HG03342 (cell line): ENCODE data around the gene KRT76.

Experiments
- ATAC-seq: cut with Tn5 transposase; IDR thresholded peaks from one replicate; pipeline ENCODE4 v1.9.1; 2021; ENCODE audit warnings: mild to moderate bottlenecking, moderate library complexity; ENCODE audit not compliant: unreplicated experiment

KRT76 gene

DNA sequence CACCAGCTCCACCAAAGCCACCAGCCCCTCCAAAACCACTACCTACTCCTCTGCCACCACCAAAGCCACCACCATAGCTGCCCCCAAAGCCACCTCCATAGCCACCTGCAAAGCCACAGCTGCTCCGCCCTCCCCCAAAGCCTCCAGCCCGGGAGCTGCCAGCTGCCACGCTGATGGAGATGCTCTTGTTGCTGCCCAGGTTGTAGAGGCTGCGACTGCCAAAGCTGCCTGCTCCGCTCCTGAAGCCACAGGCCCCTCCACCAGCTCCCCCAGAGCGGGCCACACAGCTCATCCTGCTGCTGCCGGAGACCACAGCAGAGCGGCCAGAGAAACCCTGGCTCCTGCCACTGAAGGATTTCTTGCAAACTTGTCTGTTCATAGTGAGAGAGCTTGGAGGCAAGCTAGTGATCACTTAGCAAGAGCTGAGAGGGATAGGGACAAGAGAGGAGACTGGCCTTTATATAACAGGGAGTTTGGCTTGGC lies at the start of gene KRT76:
KRT76 (minus strand) TSS at position 433 of the 483 bp plus-strand sequence; CDS start at position 379, 54 bp downstream.
- no peak for ATAC-seq

DNA sequence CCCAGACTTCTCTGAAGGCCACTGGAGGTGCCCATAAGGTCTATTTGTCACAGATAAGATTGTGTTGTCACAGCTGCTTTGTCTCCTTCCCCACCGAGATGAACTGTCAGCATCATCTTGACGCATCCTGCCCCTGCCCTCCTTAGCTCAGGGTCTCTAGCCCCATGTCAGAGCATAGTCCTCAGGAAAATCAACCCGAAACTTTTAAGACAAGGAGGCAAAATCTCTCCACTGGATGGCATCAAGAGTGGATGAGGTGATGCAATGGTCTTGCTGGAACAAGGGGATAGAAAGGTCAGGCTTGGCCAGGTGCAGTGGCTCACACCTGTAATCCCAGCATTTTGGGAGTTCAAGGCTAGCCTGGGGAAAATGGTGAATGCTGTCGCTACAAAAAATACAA lies 48.8 kb upstream of the KRT76 start:
- ATAC-seq: no peak

DNA sequence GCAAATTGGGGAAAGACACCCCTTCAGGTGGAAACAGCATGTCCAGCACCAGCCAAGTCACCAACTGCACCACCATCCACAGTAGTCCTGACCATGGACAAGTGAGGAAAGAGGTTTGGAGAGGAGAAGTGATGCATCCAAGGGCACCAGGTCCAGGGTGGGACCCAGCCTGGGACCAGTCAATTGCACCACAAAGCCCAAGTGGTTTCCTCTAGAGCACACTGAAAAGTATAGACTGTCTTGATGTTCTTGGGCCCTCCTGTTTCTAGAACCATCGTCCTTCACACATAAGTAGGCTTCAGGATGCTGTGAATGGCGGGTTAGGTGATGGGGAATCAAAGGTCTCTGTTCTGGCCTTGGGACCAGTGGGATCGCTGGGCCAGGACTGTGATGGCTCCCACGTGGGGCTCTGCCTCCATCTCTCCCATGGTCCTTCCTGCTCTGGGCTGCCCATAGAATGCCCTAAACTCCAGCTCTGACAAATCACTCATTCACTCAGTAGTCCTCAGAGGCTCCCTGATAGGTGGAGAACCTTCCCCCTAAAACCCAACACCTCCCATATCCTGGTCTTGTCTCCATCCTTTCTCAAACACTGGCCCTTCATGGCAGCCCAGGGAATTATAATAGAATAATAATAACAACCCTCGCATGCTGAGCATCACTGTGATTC lies 47.7 kb upstream of the KRT76 start:
- no peak for ATAC-seq

DNA sequence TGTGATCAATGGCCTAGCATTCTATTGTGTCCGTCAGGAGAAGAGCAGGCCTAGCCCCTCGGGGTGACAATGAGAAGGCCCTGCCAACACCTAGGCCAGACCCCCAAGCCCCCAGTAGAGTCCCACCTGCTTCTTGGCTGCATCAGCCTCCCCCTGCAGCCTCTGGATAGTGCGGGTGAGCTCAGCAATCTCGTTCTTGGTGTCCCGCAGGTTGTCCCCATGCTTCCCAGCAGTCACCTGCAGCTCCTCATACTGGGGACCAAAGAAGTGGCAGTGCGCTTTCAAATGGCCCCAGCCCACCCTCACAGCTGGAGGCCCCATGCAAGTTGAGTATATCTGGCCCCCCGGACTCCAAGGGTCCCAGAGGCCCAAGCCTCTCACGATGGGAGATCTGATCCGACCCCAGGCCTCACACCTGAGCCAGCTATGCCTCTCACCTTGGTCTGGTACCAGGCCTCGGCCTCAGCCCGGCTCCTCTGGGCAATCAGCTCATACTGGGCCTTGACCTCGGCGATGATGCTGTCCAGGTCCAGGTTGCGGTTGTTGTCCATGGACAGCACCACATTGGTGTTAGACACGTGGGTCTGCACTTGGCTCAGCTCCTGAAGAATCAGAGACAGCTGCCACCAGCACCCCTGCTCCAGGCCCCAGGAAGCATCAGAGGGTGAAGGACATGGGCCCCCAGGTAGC lies 46.8 kb upstream of the KRT76 start:
- ATAC-seq: no peak

DNA sequence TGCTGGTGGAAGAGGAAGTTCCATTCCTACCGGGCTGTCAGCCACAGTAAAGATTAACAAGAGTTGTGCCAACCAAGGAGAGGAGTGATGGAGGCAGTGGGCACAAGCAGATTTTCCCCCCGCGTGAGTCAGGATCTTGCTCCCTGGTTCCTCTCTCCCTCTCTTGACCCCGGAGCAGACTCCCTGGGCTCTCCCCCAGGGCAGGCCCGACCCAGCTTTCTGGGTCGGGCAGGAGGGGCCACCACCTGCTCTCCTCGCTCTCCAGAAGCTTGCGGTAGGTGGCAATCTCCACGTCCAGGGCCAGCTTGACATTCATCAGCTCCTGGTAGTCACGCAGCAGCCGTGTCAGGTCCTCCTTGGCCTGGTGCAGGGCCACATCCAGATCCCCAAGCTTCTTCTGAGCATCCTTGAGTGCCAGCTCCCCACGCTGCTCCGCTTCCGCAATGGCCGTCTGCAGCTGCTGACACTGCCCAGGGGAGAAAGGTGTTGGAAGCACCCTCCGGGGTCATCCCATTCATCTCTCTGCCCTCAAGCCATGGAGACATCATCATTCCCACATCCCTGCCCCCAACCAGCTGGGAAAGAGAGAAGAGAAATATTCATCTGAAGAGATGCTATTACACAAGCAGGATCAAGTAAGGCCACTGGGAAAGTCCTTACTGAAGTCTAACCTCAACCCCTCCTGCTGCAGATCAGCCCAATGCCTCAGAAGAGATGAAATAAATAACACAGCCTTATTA lies 45.8 kb upstream of the KRT76 start:
- ATAC-seq: no peak

DNA sequence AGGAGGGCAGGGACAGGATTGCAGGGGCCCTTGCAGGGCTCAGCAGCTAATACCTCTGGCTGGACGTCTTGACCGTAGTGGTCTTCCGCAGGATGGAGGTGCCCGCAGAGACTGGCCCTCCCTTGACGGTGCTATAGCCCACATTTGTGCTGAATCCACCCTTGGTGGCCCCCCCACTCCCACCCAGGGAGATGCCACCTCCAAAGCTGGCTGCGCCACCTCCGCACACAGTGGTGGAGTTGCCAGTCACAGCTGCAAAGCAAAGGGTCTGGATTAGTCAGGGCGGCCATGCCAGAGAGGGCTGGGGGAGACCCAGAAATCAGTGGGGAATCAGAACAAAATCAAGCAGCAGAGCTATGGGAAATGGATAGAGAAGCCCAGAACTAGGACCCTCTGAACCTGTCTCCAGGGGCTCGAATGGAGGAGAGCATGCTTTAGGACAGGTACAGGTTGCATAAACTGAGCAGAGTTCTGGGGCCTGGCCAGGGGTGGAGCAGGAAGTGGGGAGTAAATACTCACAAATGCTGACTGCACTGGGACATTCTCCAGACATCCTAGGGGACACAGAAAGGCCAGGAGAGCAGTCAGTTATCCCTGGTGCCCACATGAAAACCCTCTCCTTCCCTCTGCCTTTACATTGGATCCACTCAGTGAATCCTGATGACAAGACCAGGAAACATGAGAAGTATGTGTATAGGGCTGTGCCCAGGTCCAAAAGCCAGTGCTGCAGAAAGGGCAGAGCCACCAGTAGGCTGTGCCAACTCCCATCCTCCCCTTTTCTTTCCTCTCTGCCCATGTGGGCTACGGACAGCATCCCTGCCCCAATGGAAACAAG lies 44.9 kb upstream of the KRT76 start:
- ATAC-seq: no peak

DNA sequence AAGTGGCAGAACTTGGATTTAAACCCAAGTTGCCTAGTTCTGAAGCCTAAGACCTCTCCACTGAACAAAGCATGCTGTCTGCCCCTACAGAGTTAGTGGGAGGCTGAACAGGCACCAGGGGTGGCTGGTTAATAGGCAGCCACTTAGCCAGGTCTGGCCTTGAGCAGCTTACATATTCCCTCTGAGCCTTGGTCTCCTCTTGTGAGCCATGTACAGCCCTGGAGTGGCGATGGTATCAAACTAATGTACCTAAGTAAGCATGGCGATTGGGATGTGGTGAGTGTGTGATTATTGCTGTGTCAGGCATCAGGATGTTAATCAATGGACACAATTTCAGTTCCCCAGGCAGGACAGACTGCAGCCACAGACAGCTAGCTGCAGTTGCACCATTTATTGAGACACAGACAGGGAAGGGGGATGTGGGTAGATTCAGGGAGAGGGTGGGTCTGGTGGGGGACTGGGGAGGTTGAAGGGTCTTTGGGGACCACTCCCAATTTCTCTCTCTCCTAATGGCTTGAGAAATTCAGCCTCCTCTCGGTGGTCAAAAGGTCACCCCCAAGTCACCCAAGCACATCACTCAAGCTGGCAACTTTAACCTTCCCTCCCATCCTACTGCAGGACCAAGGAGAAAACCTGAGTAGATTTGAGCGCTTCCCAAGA lies 44.1 kb upstream of the KRT76 start:
- no peak for ATAC-seq

DNA sequence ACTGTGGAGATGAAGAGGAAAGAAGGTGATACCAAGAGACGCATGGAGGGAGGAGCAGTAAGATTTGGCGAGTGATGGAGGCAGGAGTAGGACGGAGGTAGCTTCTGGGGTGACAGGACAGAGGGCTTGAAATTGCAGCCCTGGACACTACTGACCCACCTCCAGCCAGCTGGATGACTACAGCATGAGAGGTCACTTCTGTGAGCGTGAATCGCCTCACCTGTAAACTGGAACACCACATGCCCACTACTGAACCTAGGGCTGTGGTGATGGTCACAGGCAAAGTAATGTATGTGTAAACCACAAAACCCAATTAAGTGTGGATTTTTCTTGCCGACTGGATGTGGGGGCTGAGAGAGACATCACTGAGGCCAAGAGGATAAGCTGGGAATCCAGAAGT lies 43.4 kb upstream of the KRT76 start:
- no peak for ATAC-seq

DNA sequence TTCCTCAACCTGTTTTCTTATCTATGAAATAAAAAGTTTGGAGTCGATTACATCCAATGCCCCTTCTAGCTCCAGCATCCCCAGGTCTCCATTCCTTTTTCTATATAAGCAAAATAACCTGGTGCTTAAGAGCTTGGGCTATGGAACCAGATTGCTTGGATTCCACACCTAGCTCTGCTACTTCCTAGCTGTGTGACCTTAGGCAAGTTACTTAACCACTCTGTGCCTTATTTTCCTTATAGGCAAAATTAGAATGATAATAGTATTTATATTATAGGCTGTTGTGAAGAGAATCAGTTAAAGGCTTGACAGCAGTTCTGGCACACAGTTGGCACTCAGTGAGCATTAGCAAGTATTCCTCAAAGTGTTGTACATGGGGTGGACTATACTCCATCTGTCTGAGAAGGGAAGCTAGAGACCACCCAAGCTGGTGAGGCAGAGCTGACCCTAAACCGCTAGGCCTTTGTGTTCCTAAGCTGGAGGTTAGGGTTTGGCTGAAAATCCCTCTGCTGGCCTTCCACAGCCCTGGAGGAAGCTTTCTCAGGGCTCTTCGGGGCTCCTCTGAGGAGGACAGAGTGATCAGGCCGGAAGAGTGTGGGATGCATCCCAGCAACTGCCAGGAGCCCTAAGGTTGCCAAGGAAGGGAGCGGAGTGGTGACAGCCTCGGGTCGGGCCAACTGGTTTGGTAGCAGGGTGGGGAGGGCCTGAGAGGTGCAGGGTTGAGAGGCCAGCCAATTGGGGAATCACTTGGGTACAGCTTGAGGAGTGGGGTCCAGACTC lies 42.8 kb upstream of the KRT76 start:
- no peak for ATAC-seq

DNA sequence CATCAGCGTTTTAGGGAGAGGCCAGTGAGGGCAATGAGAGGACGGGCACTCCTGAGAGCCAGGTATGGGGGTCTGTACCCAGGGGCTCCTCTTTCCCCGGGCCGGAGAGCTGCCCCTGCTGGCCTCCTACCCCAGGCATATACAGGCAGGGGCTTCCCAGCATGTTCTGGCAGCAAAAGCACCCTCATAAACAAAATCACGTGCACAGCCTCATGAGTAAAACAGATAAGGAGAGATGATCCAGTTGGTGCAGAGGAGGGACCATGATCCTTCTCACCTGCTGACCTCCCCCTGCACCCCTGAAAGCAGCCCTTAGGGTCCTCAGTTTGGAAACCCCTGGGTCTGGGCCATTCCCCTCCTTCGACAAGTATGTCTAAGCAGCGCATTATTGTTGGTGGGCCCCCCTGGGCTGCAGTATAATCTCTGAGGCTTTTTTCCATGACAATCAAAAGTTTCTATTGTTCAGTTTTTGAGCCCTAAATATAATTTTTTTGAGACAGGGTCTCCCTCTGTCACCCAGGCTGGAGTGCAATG lies 41.8 kb upstream of the KRT76 start:
- no peak for ATAC-seq

DNA sequence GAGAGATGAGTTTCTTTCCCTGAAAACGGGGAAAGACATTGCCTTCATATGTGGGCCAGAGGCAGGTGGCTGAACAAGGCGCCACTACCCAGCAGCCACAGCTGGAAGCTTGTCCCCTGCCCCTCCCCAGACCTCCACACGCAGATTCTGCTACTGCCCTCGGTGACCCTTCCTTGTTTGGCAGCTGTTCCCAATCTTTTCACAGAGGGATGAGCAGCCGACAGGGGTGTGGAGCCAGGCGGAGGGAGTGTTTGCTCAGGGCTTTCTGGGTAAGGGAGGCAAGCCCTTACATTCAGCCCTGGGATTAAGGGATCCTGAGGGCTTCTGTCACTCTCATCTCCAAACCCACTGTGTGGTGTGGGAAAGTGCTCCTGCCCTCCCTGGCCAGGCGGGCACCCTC lies 41.2 kb upstream of the KRT76 start:
- no peak for ATAC-seq

DNA sequence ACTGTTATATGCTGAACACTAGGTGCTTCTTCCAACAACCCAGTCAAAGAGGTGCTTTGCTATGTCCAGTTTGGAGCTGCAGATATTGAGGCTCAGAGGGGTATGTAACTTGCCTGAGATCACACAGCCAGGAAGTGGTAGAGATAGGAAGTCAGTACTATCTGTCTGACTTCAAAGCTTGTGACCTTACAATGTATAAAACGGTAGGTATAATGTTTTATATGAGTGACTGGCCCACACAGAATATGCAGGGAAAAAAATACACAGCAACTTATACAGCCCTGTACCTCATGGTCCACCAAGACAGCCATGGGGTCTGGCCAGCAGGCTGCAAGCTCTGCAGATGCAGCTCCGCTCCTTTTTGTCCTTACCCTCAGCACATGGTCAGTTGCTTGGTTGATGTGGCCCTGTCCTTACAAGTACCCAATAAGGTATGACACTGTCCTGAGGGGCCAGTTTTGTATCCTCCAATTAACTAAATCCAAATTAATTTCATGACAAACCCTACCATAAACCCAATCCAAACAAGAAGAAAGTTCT lies 40.6 kb upstream of the KRT76 start:
- no peak for ATAC-seq

DNA sequence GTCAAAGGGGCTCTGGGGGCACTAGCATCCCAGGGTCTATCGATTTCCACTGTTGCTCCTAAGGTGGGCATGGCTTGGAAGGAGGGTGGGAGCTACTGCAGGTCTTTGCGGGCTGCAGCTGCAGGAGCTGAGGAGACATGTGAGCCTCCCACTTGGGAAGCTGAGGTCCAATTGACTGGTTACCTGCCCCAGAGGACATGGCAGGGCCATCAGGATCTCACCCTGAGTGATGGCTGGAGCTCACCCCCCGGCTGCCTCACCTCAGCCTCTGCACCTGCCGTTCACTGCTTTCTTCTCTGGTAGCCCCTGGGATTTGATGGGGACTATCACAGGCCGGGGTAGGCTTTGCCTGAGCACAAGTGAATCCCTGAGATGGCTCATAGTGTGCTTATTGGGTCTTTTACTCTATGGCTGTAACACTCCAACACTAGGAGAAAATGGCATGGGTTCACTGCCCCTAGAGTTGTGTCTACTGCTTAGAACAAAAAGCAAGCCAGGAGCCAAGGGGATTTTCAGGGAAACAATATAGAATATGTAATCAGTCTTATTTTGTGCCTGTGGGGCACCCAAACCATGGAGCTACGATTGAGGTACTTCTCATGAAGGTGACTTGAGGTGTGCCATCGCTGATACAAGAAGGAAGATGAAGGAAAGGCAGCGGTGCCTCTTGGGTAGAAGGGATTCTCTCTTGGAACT lies 40.0 kb upstream of the KRT76 start:
- no peak for ATAC-seq

DNA sequence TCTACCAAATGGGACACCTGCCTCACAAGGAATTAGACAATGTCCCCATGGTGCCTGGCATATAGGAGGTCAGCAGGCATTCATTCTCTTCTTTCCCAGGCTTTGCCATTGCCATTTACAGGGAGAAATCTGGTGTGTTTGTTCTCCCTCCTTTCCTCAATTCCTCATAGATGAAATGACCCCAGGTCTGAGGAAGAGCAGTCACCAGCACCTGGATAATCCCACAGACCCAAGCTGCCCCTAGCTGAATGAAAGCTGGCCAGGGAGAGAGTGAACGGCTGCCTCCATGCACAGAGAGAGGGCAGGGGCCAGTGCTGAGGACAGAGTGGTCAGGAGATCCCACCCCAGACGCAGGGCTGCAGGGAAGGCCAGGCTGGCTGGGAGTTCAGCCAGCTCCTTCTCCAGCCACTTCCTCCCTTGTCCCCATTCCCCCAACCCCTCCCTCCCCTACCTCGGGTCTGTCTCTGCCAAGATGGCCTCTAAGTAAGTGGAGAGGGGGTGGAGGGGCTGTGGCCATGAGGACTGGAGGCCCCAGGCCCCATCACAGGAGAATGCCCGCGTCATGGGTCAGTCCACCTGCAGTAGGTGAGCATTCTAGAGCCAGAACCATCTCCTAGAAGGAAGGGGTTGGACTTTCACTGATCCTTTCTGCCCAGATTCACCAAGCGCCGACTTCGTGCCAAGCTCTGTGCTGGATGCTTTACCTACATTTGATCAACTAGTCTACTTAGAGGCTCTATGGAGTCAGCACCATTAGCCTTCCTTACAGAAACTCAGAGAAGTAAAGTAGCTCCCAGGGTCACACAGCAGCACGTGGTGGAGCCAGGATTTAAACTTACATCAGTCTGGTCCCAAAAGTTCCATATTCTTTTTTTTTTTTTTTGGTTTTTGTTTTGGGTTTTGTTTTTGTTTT lies 38.8 kb upstream of the KRT76 start:
- ATAC-seq: no peak

DNA sequence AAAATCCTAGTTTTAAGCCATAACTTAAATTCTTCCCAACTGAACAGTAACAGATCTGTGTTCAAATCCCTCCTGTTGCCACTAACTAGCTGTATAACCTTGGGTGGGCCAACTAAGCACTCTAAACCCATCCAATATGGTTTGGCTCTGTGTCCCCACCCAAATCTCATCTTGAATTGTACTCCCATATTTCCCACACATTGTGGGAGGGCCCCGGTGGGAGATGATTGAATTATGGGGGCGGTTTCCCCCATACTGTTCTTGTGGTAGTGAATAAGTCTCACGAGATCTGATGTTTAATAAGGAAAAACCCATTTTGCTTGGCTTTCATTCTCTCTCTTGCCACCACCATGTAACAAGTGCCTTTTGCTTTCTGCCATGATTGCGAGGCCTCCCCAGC lies 38.0 kb upstream of the KRT76 start:
- ATAC-seq: no peak

DNA sequence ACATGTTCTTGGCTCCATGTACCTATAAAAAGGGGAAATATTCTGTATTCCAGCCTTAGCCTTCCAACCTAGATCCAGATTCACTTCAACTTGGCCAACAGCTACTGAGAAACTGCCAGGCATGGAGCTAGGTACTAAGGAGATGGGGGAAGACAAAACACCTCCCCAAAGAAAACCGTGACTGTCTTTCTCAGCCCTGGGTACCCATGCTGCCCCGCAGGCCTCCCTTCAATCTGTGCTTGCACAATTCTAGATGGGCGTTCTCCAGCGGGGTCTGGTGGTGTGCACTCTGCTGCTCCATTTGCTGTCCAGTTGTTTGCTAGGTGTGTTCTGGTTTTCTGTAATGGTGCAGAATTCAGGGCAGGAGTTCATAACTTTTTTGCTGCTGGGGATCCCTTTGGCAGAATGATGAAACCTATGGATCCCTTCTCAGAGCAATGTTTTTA lies 37.6 kb upstream of the KRT76 start:
- no peak for ATAC-seq

DNA sequence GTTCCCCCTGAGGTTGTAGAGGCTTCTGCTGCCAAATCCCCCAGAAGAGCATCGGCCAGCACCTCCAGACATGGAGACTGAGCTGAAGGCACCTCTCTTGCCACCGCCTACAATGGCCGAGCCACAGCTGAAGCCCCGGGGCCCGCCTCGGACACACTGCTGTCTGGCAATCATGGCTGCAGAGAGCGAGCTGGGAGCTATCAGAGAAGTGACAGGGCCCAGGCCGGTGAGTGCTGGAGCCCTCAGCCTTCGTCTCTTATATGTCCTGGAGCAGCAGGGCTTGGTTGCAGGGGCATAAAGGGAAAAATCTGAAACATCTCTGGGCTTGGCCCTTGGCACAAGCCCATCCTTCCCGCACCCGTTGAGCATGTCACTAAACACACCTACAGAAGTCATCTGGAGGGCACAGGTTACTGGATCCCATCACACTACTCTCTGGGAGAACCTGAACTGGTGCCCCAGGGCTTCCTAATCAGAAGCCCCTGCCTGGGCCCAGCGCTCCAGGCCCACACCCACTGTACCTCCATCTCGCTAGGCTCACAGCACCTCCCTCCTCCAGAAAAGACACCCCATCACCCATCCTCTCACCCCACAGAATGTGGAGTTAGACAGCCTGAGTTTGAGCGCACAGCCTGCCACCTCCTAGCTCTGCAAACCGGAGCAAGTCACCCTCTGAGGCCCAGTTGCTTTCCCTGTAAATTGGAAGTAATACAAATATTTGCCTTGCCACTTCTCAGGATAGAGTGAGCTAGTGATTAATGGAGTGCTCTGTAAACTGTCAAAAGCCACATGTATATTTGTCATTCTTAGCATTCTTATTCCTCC lies 37.0 kb upstream of the KRT76 start, which contains the start of gene KRT4:
KRT4 (minus strand) TSS at position 232 of the 825 bp plus-strand sequence; CDS start at position 174, 58 bp downstream.
- ATAC-seq: no peak
